Measurements from ENCODE around the gene HEATR5B. TPM values are rescaled to one million over a fixed set of nuclear protein-coding genes. Genes with fewer than 3 reads are reported as not detected.

Gene HEATR5B
- total RNA-seq, 1 donor from 2014 or later: 89.7 TPM

Other genes starting within 250 kb of the HEATR5B start
- gene STRN, start 117.8 kb downstream of the HEATR5B start, total RNA-seq: 23.6 TPM
- 15.7 TPM for gene GPATCH11, start 146 bp upstream of the HEATR5B start, total RNA-seq
- 47.5 TPM for gene EIF2AK2, start 72.6 kb upstream of the HEATR5B start, total RNA-seq
- not detected for gene SULT6B1, start 104.3 kb upstream of the HEATR5B start, total RNA-seq
- 24.6 TPM for gene CEBPZOS, start 112.1 kb upstream of the HEATR5B start, total RNA-seq
- gene CEBPZ, start 147.2 kb upstream of the HEATR5B start, total RNA-seq: 44.3 TPM
- 25.3 TPM for gene NDUFAF7, start 147.3 kb upstream of the HEATR5B start, total RNA-seq
- gene PRKD3, start 240.5 kb upstream of the HEATR5B start, total RNA-seq: 24.6 TPM

All from temporal lobe (tissue), 1 donor.